Fibroblast of pulmonary artery (primary cell): ENCODE data around the gene SKI.

Experiments
- DNase-seq: peaks from one replicate; pipeline ENCODE4 v3.0.0-alpha.2; 2010; ENCODE audit warnings: low read depth
- H3K4me3 ChIP-seq: replicated peaks from 2 replicates; pipeline ENCODE4 v1.5.1; 2011; ENCODE audit warnings: low read depth, mild to moderate bottlenecking, control low read depth, low read length, moderate library complexity
- CTCF ChIP-seq: IDR thresholded peaks from 2 replicates; pipeline ENCODE4 v1.5.1; 2011; ENCODE audit warnings: mild to moderate bottlenecking, control low read depth, low read length, inconsistent platforms; ENCODE audit errors: missing control alignments

Gene SKI

GRCh38 chr1:2182376-2182775 lies 45.7 kb upstream of the SKI start:
- no peak for DNase-seq
- no peak overlapping the region for H3K4me3 ChIP-seq
- TF ChIP-seq CTCF = no peak

GRCh38 chr1:2183937-2184334 lies 44.2 kb upstream of the SKI start:
- no peak overlapping the region for H3K4me3 ChIP-seq
- no peak for TF ChIP-seq CTCF
- no peak for DNase-seq

- DNase-seq = no peak
- no peak overlapping the region for H3K4me3 ChIP-seq
- TF ChIP-seq CTCF = no peak
Observed at GRCh38 chr1:2184531-2184930, 43.6 kb upstream of the SKI start.

GRCh38 chr1:2184934-2185333 lies 43.2 kb upstream of the SKI start:
- no peak for DNase-seq
- TF ChIP-seq CTCF = no peak
- no peak overlapping the region for H3K4me3 ChIP-seq

GRCh38 chr1:2185880-2186855 lies 42.0 kb upstream of the SKI start:
- no peak overlapping the region for H3K4me3 ChIP-seq
- no peak for DNase-seq
- TF ChIP-seq CTCF = no peak

- no peak for TF ChIP-seq CTCF
- DNase-seq = no peak
- H3K4me3 ChIP-seq = no peak overlapping the region
Observed at GRCh38 chr1:2186901-2187300, 41.2 kb upstream of the SKI start.

GRCh38 chr1:2187619-2188018 lies 40.5 kb upstream of the SKI start:
- no peak for DNase-seq
- no peak for TF ChIP-seq CTCF
- H3K4me3 ChIP-seq = no peak overlapping the region
